Mesothelial cell of epicardium (in vitro differentiated cells): ENCODE results near the gene C5orf34. TPM values are rescaled to one million over a fixed set of nuclear protein-coding genes. Genes with fewer than 3 reads are reported as not detected.
"Not testable (repeated sequence)": the region's sequence is repeated elsewhere in the genome, so short reads cannot be mapped to it uniquely, and the experiment has no call there.

Experiments
- DNase-seq, 2 experiments: peaks; one replicate each; pipeline ENCODE4 v3.0.0; 2021; ENCODE audit warnings: low spot score in 2 of 2; ENCODE audit not compliant: unreplicated experiment in 2 of 2
- H3K27ac Mint-ChIP-seq: 2 replicates; pipeline ENCODE4 v1.8.0; 2021; ENCODE audit warnings: mixed read lengths
- H3K27me3 Mint-ChIP-seq: 2 replicates; pipeline ENCODE4 v1.8.0; 2021; ENCODE audit warnings: low read depth, mixed read lengths
- H3K36me3 Mint-ChIP-seq: 2 replicates; pipeline ENCODE4 v1.8.0; 2021; ENCODE audit warnings: mixed read lengths
- H3K4me1 Mint-ChIP-seq: 2 replicates; pipeline ENCODE4 v1.8.0; 2021; ENCODE audit warnings: mixed read lengths
- H3K4me3 Mint-ChIP-seq: 2 replicates; pipeline ENCODE4 v1.8.0; 2021; ENCODE audit warnings: mild to moderate bottlenecking, moderate library complexity, mixed read lengths
- H3K9me3 Mint-ChIP-seq: 2 replicates; pipeline ENCODE4 v1.8.0; 2021; ENCODE audit warnings: mixed read lengths
- CTCF ChIP-seq: fragments of 200-600 bp; sonication (generic); IDR thresholded peaks from one replicate; pipeline ENCODE4 v1.5.0; 2021; ENCODE audit warnings: antibody characterized with exemption; ENCODE audit not compliant: unreplicated experiment
- total RNA-seq: library from RNA; stranded (reverse); gene quantifications from 3 replicates; pipeline ENCODE4 v1.2.1, GENCODE V29; 2021

The C5orf34 gene
- total RNA-seq, 1 donor from 2014 or later: 5.5 TPM

GRCh38 chr5:43461066-43461465 is 53.9 kb downstream of the C5orf34 start:
- Mint-ChIP-seq H3K4me1 (no peaks in the 10 kb centered on the region), H3K27me3 (no peaks in the 10 kb centered on the region), H3K27ac (no peak overlapping the region), H3K9me3 (peaks cover 46% of the 10 kb centered on the region), H3K4me3 (no peak overlapping the region), H3K36me3 (peaks cover 35% of the 10 kb centered on the region)
- no peak for TF ChIP-seq CTCF
- DNase-seq: no peak

DNA sequence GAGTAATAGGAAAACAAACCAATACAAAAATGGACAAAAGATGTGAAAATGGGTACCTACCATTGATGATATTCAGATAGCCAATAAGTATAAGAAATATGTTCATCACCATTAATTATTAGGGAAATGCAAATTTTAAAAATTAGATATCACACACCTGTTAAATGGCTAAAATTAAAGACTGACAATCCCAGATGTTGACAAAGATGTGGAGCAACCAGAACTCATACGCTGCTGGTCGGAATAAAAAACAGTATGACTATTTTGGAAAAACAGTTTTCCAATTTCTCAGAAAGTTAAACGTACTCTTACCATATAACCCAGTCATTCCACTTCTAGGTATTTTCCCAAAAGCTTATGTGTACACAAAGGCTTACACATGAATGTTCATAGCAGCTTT is 58.4 kb downstream of the C5orf34 start:
- no peak overlapping the region for H3K27ac Mint-ChIP-seq
- no peaks in the 10 kb centered on the region for H3K4me1 Mint-ChIP-seq
- H3K4me3 Mint-ChIP-seq: no peak overlapping the region
- no peak for DNase-seq
- no peaks in the 10 kb centered on the region for H3K27me3 Mint-ChIP-seq
- H3K36me3 Mint-ChIP-seq: peaks cover 35% of the 10 kb centered on the region
- no peak for TF ChIP-seq CTCF
- H3K9me3 Mint-ChIP-seq: peaks cover 34% of the 10 kb centered on the region

- not testable (repeated sequence) for DNase-seq, H3K27ac Mint-ChIP-seq, H3K4me3 Mint-ChIP-seq, H3K27me3 Mint-ChIP-seq, H3K4me1 Mint-ChIP-seq
- Mint-ChIP-seq H3K9me3 (peaks cover 57% of the 10 kb centered on the region), H3K36me3 (peaks cover 23% of the 10 kb centered on the region)
Measured at GRCh38 chr5:43441575-43441974, 73.4 kb downstream of the C5orf34 start.

GRCh38 chr5:43437062-43437660 is 77.8 kb downstream of the C5orf34 start:
- peaks cover 13% of the 10 kb centered on the region for H3K4me1 Mint-ChIP-seq
- H3K36me3 Mint-ChIP-seq: peaks cover 1% of the 10 kb centered on the region
- no peak for TF ChIP-seq CTCF
- H3K9me3 Mint-ChIP-seq: peaks cover 35% of the 10 kb centered on the region
- H3K27ac Mint-ChIP-seq: no peak overlapping the region
- H3K4me3 Mint-ChIP-seq: no peak overlapping the region
- H3K27me3 Mint-ChIP-seq: no peaks in the 10 kb centered on the region
- no peak for DNase-seq

Other genes starting within 250 kb of the C5orf34 start
- 129 to 131 TPM (median 130 TPM) in 3 replicates for gene HMGCS1, start 201.7 kb downstream of the C5orf34 start, total RNA-seq
- gene CCL28, start 102.8 kb downstream of the C5orf34 start, total RNA-seq: not detected in 3 replicates
- gene TMEM267, start 31.3 kb downstream of the C5orf34 start, total RNA-seq: 9.4 to 10.1 TPM (median 9.8 TPM) in 3 replicates
- gene PAIP1, start 41.9 kb upstream of the C5orf34 start, total RNA-seq: 97.9 to 109 TPM (median 103 TPM) in 3 replicates
- 65.7 to 68.7 TPM (median 66.0 TPM) in 3 replicates for gene NNT, start 88.0 kb upstream of the C5orf34 start, total RNA-seq